NCI-H526 treated with DMSO at 0.1 percent for 48 hours (cell line): ENCODE results near the gene UTP15.

Source experiments
- DNase-seq: peaks from one replicate; lab custom pipeline; 2025; lab: John Stamatoyannopoulos, UW

Gene UTP15

GRCh38 chr5:73623901-73624404 lies 58.4 kb downstream of the UTP15 start:
- DNase-seq: peak; percentile 0

GRCh38 chr5:73624888-73625287 lies 59.3 kb downstream of the UTP15 start:
- no peak for DNase-seq

- DNase-seq: peak; percentile 1
Measured at GRCh38 chr5:73625372-73625943, 59.9 kb downstream of the UTP15 start.

GRCh38 chr5:73625944-73626811 lies 60.6 kb downstream of the UTP15 start, which contains the start of gene ARHGEF28:
ARHGEF28 (plus strand) TSS chr5:73626196; CDS start chr5:73684852, 58,656 bp downstream.
- DNase-seq: peak; percentile 22

- DNase-seq: no peak
Measured at GRCh38 chr5:73626814-73627313, 61.3 kb downstream of the UTP15 start.

- no peak for DNase-seq
Measured at GRCh38 chr5:73629456-73629855, 63.9 kb downstream of the UTP15 start.

- DNase-seq: no peak
Measured at GRCh38 chr5:73630765-73631164, 65.2 kb downstream of the UTP15 start.

- DNase-seq: no peak
Measured at GRCh38 chr5:73631500-73631899, 66.0 kb downstream of the UTP15 start.
